SU-DHL-6 (cell line): ENCODE measurements around the gene KIF15.
A peak's percentile ranks its signal among the peaks of the same experiment; 100 is the strongest.

Source experiments
- H2AFZ ChIP-seq: fragments of 200-600 bp; sonication (generic); 2 replicates; pipeline ENCODE4 v1.6.1; 2014; ENCODE audit warnings: low read depth, mild to moderate bottlenecking, moderate library complexity, mixed read lengths, antibody characterized with exemption, low read length; ENCODE audit not compliant: severe bottlenecking
- H3F3A ChIP-seq: fragments of 200-600 bp; shearing (Covaris generic); 2 replicates; pipeline ENCODE4 v1.6.0; 2016; ENCODE audit warnings: antibody characterized with exemption, mild to moderate bottlenecking; ENCODE audit not compliant: insufficient read depth
- H3K27ac ChIP-seq: fragments of 200-600 bp; sonication (generic); 2 replicates; pipeline ENCODE4 v1.5.1; 2016; ENCODE audit warnings: low read depth, mild to moderate bottlenecking, low read length, moderate library complexity, mixed read lengths
- H3K27me3 ChIP-seq: fragments of 200-600 bp; sonication (generic), shearing (Covaris generic); 2 replicates; pipeline ENCODE4 v1.6.0; 2014; ENCODE audit warnings: mild to moderate bottlenecking, low read length
- H3K36me3 ChIP-seq: fragments of 200-600 bp; sonication (generic); 2 replicates; pipeline ENCODE4 v1.6.1; 2014; ENCODE audit warnings: mild to moderate bottlenecking, low read length, mixed read lengths
- H3K4me2 ChIP-seq: fragments of 300-600, 200-600 bp; shearing (Covaris generic), sonication (generic); 2 replicates; pipeline ENCODE4 v1.6.0; 2014; ENCODE audit warnings: low read length, low read depth, mild to moderate bottlenecking; ENCODE audit not compliant: poor library complexity, severe bottlenecking
- H3K4me3 ChIP-seq: fragments of 200-600 bp; sonication (generic); 2 replicates; pipeline ENCODE4 v1.5.1; 2014; ENCODE audit warnings: antibody characterized with exemption, low read length, mild to moderate bottlenecking, mixed read lengths; ENCODE audit not compliant: insufficient read depth, poor library complexity, severe bottlenecking
- H3K79me2 ChIP-seq: fragments of 200-600 bp; sonication (generic); 2 replicates; pipeline ENCODE4 v1.6.1; 2014; ENCODE audit warnings: mild to moderate bottlenecking, low read length, moderate library complexity; ENCODE audit not compliant: insufficient read depth
- H3K9ac ChIP-seq: fragments of 200-600 bp; sonication (generic); 2 replicates; pipeline ENCODE4 v1.7.0; 2014; ENCODE audit warnings: mild to moderate bottlenecking, low read length
- H3K9me2 ChIP-seq: fragments of 200-600 bp; sonication (generic); replicated peaks from 2 replicates; pipeline ENCODE4 v1.6.1; 2014; ENCODE audit warnings: low read length; ENCODE audit not compliant: insufficient read depth
- H3K9me3 ChIP-seq: fragments of 200-600 bp; sonication (generic); 2 replicates; pipeline ENCODE4 v1.6.1; 2014; ENCODE audit warnings: low read length, mixed read lengths; ENCODE audit not compliant: insufficient read depth
- H4K20me1 ChIP-seq: fragments of 200-600 bp; sonication (generic); 2 replicates; pipeline ENCODE4 v1.6.1; 2014; ENCODE audit warnings: low read depth, mild to moderate bottlenecking, antibody characterized with exemption, low read length, moderate library complexity, mixed read lengths
- CTCF ChIP-seq: fragments of 200-600 bp; sonication (generic); IDR thresholded peaks from one replicate; pipeline ENCODE4 v1.5.1; 2017; ENCODE audit warnings: antibody characterized with exemption, mild to moderate bottlenecking, low read length, moderate library complexity; ENCODE audit not compliant: insufficient read depth, poor library complexity, severe bottlenecking
- EZH2phosphoT487 ChIP-seq: fragments of 200-600 bp; sonication (generic), shearing (Covaris generic); conservative IDR thresholded peaks from 2 replicates; pipeline ENCODE4 v1.6.1; 2018; ENCODE audit warnings: mild to moderate bottlenecking, antibody characterized with exemption, low read length, moderate library complexity, mixed read lengths

Gene KIF15

GRCh38 chr3:44862226-44862637 is 100.6 kb downstream of the KIF15 start:
- Histone ChIP-seq H2AFZ (no peak overlapping the region), H3K9ac (peak overlapping the region; percentile 57), H3K9me2 (no peaks in the 10 kb centered on the region), H3K79me2 (no peaks in the 10 kb centered on the region), H3K9me3 (no peaks in the 10 kb centered on the region), H3K27ac (no peak overlapping the region), H3K4me3 (peak overlapping the region; percentile 53), H3K27me3 (no peaks in the 10 kb centered on the region), H4K20me1 (no peaks in the 10 kb centered on the region), H3K36me3 (no peaks in the 10 kb centered on the region), H3K4me2 (peak overlapping the region; percentile 72), H3F3A (no peaks in the 10 kb centered on the region)
- TF ChIP-seq CTCF, result no peak
- TF ChIP-seq EZH2phosphoT487, result no peak

DNA sequence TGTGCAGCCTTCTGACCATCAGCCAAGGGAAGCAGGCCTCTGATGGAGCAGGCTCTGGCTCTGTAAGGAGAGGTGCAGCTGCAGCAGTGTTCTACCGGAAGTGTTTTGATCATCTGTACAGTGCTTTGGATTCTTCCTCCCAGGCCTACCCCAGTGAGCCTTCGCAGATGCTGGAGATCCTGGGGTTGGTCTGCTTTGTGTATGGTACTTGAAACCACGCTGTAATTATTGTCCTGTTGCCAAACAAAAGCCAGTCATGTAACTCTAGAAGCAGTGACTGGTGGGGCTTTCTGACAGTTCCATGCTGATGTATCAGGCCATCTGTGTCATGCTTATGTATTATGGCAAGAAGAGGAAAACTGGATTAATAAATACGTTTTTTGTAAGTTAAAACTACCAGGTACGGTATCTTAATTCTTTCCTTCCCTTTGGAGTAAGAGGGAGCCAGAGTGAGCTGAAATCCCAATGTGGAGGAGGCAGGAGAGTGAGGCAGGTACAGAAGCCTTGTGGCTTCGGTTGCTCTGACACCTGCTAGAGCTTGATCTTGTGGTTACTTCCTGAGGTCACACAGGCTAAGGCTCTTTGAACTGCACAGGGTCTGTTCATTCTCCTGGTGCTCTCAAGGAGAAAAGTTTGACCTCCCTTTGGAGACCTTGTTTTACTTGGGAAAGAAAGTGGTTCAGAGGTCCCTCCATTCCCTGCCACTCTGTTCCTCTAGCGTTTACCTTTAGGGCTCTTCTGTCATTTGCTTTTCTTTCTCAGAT is 103.9 kb downstream of the KIF15 start:
- H3K9ac ChIP-seq, result no peak overlapping the region
- TF ChIP-seq EZH2phosphoT487, result no peak
- TF ChIP-seq CTCF, result no peak
- H3K27ac ChIP-seq, result no peak overlapping the region

DNA sequence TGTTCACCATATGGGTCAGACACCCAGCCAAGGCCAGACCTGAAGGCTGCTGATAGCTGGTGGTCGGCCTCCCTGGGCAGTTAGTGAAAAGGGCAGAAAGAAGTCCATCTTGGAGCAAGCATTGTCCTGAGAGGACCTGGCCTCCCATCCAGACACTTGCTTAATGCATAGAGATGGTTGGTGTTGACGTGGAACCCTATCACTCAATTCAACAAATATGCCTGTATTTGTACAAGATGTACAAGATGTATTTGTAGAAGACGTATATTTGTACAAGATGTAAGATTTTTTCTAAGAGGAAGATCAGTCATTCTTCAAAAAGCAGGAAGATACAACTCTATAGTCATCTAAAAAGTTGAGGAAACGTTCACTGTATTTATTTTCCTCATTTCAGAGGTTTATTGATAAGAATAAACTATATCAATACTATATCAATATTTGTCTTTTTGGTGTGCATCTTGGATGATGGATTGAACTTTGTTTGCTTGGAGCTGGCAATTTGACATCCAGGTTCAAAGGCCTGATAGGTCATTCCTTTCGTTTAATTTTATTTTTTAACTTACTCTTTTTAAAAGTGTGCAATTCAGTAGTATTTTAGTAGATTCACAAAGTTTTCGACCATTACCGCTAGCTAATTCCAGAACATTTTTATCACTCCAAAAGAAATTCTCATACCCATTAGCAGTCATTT is 106.0 kb downstream of the KIF15 start:
- no peaks in the 10 kb centered on the region for H4K20me1 ChIP-seq
- no peak overlapping the region for H3K4me3 ChIP-seq

More for the DNA sequence above, 103.9 kb downstream of the KIF15 start:
- Histone ChIP-seq H3K9me2 (no peaks in the 10 kb centered on the region), H3K79me2 (no peaks in the 10 kb centered on the region), H2AFZ (no peak overlapping the region), H3K27me3 (no peaks in the 10 kb centered on the region), H3K9me3 (no peaks in the 10 kb centered on the region), H4K20me1 (no peaks in the 10 kb centered on the region), H3K4me2 (no peak overlapping the region), H3K4me3 (no peak overlapping the region), H3F3A (no peaks in the 10 kb centered on the region), H3K36me3 (no peaks in the 10 kb centered on the region)

More for the DNA sequence above, 106.0 kb downstream of the KIF15 start:
- Histone ChIP-seq H3K79me2 (no peaks in the 10 kb centered on the region), H3K27ac (no peak overlapping the region), H3K9me2 (no peaks in the 10 kb centered on the region), H3K9me3 (no peaks in the 10 kb centered on the region), H3K27me3 (no peaks in the 10 kb centered on the region), H3K36me3 (no peaks in the 10 kb centered on the region), H3K4me2 (no peak overlapping the region), H2AFZ (no peak overlapping the region), H3F3A (no peaks in the 10 kb centered on the region), H3K9ac (no peak overlapping the region)
- TF ChIP-seq EZH2phosphoT487 (no peak), CTCF (no peak)
